Thymus (tissue), 11 donors: ENCODE measurements around the gene NOC2L. TPM values are rescaled to one million over a fixed set of nuclear protein-coding genes. Genes with fewer than 3 reads are reported as not detected.
"Not testable (repeated sequence)": the region's sequence is repeated elsewhere in the genome, so short reads cannot be mapped to it uniquely, and the experiment has no call there.

ENCODE experiments used
- DNase-seq, 9 donors: peaks; one replicate each; pipeline ENCODE4 v3.0.0-alpha.2; 2013; ENCODE audit warnings: low spot score in 9 of 9, low read depth in 6 of 9, missing footprints in 1 of 9
- H3K27ac ChIP-seq, 2 donors: one replicate each; pipeline ENCODE4 v1.5.1; 2013; ENCODE audit warnings: control low read depth in 1 of 2, low read depth in 1 of 2, low read length in 1 of 2, mild to moderate bottlenecking in 1 of 2, moderate library complexity in 1 of 2
- H3K27me3 ChIP-seq, 2 donors: one replicate each; pipeline ENCODE4 v1.5.1; 2013; ENCODE audit warnings: low read length in 1 of 2; ENCODE audit not compliant: control insufficient read depth in 2 of 2, insufficient read depth in 1 of 2
- H3K36me3 ChIP-seq, 2 donors: one replicate each; pipeline ENCODE4 v1.5.1; 2013; ENCODE audit warnings: low read length in 1 of 2, mild to moderate bottlenecking in 1 of 2, moderate library complexity in 1 of 2; ENCODE audit not compliant: control insufficient read depth in 2 of 2, insufficient read depth in 2 of 2
- H3K4me1 ChIP-seq, 2 donors: one replicate each; pipeline ENCODE4 v1.5.1; 2013; ENCODE audit warnings: low read length in 2 of 2; ENCODE audit not compliant: control insufficient read depth in 2 of 2, insufficient read depth in 2 of 2
- H3K4me3 ChIP-seq, 2 donors: one replicate each; pipeline ENCODE4 v1.5.1; 2013; ENCODE audit warnings: low read length in 2 of 2, control low read depth in 1 of 2, mild to moderate bottlenecking in 1 of 2
- H3K9me3 ChIP-seq, 2 donors: one replicate each; pipeline ENCODE4 v1.5.1; 2013; ENCODE audit warnings: low read length in 1 of 2, mild to moderate bottlenecking in 1 of 2; ENCODE audit not compliant: control insufficient read depth in 2 of 2, insufficient read depth in 1 of 2
- WGBS: extraction: QIAGEN DNeasy Blood & Tissue Kit; methylation state at CpG from one replicate; pipeline ENCODE4 v1.1.7; 2013; 5-methylcytosine and 5-hydroxymethylcytosine counted together
- polyA plus RNA-seq: library from polyadenylated mRNA; stranded (reverse); fragments of 200-250 nt; gene quantifications from one replicate; pipeline ENCODE4 v1.2.3, GENCODE V29; 2013
- total RNA-seq: library from RNA; stranded (reverse); fragments of 120-200 nt; gene quantifications from one replicate; pipeline ENCODE4 v1.2.4, GENCODE V29; 2013
- donor health status: healthy.

Gene NOC2L
- total and polyA plus RNA-seq, 2 donors, result 45.5 to 74.3 TPM

DNA sequence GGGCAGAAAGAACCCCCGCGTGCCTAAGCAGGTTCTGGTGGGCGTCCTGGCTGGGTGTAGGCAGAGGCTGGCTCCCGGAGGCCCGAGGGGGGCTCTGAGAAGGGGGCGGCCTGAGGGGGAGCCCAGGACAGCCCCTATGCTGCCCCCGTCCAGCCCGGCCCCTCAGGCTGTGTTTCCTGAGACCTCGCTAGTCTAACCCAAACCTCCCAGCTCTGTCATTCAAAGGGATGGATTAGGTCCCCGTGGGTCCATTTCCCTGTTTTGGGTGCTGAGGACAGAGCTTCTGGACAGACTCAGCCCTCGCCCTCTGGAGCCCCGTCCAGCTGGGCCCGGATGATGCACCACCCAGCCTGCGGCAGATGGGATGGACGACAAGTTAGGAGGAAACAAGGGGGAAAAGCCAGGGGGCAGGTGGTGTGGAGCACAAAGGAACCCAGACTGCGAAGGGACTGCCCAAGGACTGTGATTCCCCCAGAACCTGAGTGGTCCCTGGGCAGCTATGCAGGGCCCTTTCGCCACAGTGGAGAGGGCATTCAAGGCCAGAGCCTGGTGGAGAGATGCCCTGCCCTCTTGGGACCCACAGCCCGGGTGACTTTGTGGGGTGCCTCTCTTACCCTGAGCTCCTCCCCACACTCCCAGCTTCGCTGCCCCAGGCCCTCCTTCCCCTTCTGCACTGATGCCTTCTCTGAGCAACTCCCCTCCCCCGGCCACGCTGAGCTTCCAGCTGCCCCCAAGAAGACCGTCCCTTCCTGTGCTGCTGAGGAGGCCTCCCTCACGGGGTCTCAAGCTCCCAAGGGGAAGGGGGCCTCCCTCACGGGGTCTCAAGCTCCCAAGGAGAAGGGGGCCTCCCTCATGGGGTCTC is 38.0 kb upstream of the NOC2L start:
- peaks cover 38 to 65% of the 10 kb centered on the region in 2 donors for H3K27me3 ChIP-seq
- DNase-seq, result no peak

DNA sequence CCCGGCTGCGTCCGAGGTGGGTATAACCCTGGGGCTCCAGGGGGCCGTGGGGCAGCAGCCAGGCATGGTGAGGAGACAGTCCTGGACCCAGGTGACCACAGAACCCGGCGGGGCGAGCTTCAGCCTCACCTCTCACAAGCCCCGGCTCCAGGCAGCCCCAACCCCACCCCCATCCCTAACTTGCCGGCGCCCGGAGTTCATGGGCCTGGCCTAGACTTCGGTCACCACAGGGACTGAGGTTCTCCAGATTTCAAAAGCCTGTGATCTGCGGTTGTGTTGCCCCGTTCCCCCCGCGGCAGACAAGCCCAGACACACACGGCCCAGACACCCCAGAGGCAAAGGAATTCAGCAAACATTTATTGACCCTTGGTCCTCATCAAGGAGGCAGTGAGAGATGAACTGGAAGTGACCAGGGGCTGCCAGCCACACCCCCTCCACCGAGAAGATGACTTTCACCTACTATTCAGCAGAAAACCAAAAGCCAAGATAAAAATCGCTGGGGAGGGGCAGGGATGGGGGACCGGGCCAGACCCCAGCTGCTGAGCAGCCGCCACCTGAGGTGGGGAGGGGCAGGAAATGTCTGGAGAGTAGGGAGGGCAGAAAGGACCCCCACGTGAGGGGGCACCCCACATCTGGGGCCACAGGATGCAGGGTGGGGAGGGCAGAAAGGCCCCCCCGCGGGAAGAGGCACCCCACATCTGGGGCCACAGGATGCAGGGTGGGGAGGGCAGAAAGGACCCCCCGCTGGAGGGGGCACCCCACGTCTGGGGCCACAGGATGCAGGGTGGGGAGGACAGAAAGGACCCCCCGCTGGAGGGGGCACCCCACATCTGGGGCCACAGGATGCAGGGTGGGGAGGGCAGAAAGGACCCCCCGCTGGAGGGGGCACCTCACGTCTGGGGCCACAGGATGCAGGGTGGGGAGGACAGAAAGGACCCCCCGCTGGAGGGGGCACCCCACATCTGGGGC is 36.9 kb upstream of the NOC2L start:
- peaks cover 0 to 4% of the 10 kb centered on the region in 2 donors for H3K36me3 ChIP-seq
- peaks cover 23 to 40% of the 10 kb centered on the region in 2 donors for H3K4me1 ChIP-seq
- no peak overlapping the region for H3K27ac ChIP-seq
- no peak overlapping the region for H3K4me3 ChIP-seq
- 28% methylated on average over 30 of the region's 30 CpGs for WGBS
- H3K9me3 ChIP-seq, result peaks cover 4 to 27% of the 10 kb centered on the region in 2 donors
- peak in 2 of 9 donors; percentile 42 to 58 for DNase-seq
- H3K27me3 ChIP-seq, result peaks cover 29 to 53% of the 10 kb centered on the region in 2 donors

More for the DNA sequence above, 38.0 kb upstream of the NOC2L start:
- Histone ChIP-seq H3K27ac (no peak overlapping the region), H3K9me3 (peaks cover 4 to 21% of the 10 kb centered on the region in 2 donors), H3K36me3 (peaks cover 0 to 4% of the 10 kb centered on the region in 2 donors), H3K4me3 (no peak overlapping the region), H3K4me1 (peaks cover 32 to 45% of the 10 kb centered on the region in 2 donors)
- 69% methylated on average over 24 of the region's 24 CpGs for WGBS

DNA sequence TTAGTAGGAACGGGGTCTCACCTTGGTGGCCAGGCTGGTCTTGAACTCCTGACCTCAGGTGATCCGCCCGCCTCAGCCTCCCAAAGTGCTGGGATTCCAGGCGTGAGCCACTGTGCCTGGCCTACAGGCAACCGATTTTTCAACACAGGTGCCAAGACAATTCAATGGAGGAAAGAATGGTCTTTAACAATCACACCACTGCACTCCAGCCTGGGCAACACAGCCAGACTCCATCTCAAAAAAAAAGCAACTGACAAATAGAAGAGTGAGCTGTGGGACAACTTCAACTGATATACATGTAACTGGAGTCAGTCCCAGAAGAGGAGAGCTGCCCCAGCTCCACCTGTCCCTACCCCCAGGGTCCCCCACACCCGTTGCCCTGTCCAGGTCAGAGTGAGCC is 35.5 kb upstream of the NOC2L start:
- WGBS, result 83% methylated on average over 6 of the region's 6 CpGs
- Histone ChIP-seq H3K4me1 (peaks cover 15 to 32% of the 10 kb centered on the region in 2 donors), H3K9me3 (peaks cover 3 to 29% of the 10 kb centered on the region in 2 donors), H3K27me3 (peaks cover 19 to 44% of the 10 kb centered on the region in 2 donors)
- DNase-seq, H3K36me3 ChIP-seq, H3K4me3 ChIP-seq, H3K27ac ChIP-seq: not testable (repeated sequence)

- Histone ChIP-seq H3K4me3 (no peak overlapping the region), H3K27me3 (peaks cover 15 to 35% of the 10 kb centered on the region in 2 donors), H3K4me1 (peaks cover 8 to 30% of the 10 kb centered on the region in 2 donors), H3K9me3 (peaks cover 3 to 31% of the 10 kb centered on the region in 2 donors), H3K36me3 (peaks cover 0 to 4% of the 10 kb centered on the region in 2 donors), H3K27ac (no peak overlapping the region)
- DNase-seq, result no peak
- 80% methylated on average over 15 of the region's 15 CpGs for WGBS
Measured at GRCh38 chr1:993379-993995, 34.4 kb upstream of the NOC2L start.

GRCh38 chr1:992362-992761 is 33.3 kb upstream of the NOC2L start:
- peaks cover 5 to 24% of the 10 kb centered on the region in 2 donors for H3K27me3 ChIP-seq
- H3K4me3 ChIP-seq, result no peak overlapping the region
- no peaks in the 10 kb centered on the region for H3K36me3 ChIP-seq
- H3K9me3 ChIP-seq, result peaks cover 3 to 31% of the 10 kb centered on the region in 2 donors
- DNase-seq, result no peak
- H3K4me1 ChIP-seq, result peaks cover 3 to 18% of the 10 kb centered on the region in 2 donors
- H3K27ac ChIP-seq, result no peak overlapping the region
- WGBS, result 95% methylated on average over 7 of the region's 7 CpGs

GRCh38 chr1:991895-992294 is 32.8 kb upstream of the NOC2L start:
- H3K27me3 ChIP-seq, result peaks cover 3 to 19% of the 10 kb centered on the region in 2 donors
- 97% methylated on average over 10 of the region's 10 CpGs for WGBS

GRCh38 chr1:991275-991674 is 32.2 kb upstream of the NOC2L start:
- not testable (repeated sequence) for H3K4me1 ChIP-seq, H3K4me3 ChIP-seq, DNase-seq, H3K27ac ChIP-seq, H3K36me3 ChIP-seq
- 93% methylated on average over 6 of the region's 6 CpGs for WGBS
- Histone ChIP-seq H3K27me3 (peaks cover 3 to 17% of the 10 kb centered on the region in 2 donors), H3K9me3 (peaks cover 3 to 27% of the 10 kb centered on the region in 2 donors)

More at GRCh38 chr1:991895-992294, 32.8 kb upstream of the NOC2L start:
- Histone ChIP-seq H3K27ac (no peak overlapping the region), H3K4me1 (peaks cover 3 to 14% of the 10 kb centered on the region in 2 donors), H3K4me3 (no peak overlapping the region), H3K36me3 (no peaks in the 10 kb centered on the region), H3K9me3 (peaks cover 3 to 29% of the 10 kb centered on the region in 2 donors)
- no peak for DNase-seq

DNA sequence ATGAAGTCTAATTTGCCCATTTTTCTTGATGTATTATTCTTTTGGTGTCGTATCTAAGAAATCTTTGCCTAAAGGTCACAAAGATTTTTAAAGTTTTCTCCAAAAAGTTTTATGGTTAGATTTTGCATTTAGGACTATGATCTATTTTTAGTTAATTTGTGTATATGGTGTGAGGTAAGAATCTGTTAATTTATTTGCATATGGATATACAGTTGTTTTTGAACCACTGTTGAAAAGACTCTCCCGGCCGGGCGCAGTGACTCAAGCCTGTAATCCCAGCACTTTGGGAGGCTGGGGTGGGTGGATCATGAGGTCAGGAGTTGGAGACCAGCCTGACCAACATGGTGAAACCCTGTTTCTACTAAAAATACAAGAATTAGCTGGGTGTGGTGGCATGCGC is 29.0 kb upstream of the NOC2L start:
- H3K9me3 ChIP-seq, result peaks cover 0 to 19% of the 10 kb centered on the region in 2 donors
- WGBS, result 92% methylated on average over 5 of the region's 5 CpGs
- H3K27ac ChIP-seq, H3K36me3 ChIP-seq, H3K4me3 ChIP-seq, DNase-seq, H3K4me1 ChIP-seq: not testable (repeated sequence)
- H3K27me3 ChIP-seq, result peaks cover 0 to 20% of the 10 kb centered on the region in 2 donors
